K562 treated with DMSO at 1 percent for 48 hours (cell line): ENCODE measurements around the gene RPL18. TPM values are rescaled to one million over a fixed set of nuclear protein-coding genes. Genes with fewer than 3 reads are reported as not detected.

Source experiments
- total RNA-seq: library from RNA; unstranded; fragments of 300-600 nt; gene quantifications from 2 replicates; pipeline ENCODE4 v1.2.3, GENCODE V29; 2022; ENCODE audit warnings: low replicate concordance; ENCODE audit errors: extremely low read depth

Gene RPL18
- total RNA-seq, result 1,825 and 4,740 TPM in 2 replicates

DNA sequence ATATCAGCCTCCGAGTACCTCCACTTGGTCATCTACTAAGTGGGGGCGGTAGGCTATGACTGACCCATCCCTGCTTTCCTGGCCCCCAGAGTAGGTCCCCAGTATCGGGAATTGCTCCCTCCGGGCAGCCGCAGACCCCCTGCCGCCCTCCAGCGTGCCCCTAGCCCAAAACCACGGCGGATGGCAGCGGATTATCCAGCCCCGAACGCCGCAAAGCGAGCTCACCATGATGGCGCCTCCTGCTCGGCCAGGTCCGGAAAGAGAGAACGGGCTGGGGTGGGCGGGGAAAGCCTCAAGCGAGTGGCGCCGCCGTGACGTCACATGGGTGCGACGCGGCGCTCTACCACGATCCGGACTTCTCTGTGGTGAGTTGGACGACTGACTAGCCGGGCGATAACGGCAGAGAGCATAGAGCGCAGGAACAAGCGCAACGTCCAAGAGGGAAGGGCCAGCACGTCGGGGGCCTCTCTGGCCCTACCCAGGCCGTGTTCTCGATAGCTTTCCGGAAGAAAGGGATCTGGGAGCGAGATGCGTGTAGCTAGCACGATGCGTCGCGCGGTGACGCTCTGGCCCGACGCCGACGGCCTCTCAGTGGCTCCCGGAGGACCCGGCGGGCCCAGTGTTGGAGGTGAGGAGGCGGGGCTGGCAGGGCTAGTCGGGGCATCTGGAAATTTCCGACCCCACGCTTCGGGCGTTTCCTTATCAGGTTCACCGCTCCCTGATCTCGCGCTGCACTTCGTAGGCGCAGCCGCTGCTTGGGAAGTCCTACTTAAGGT, at the start of gene RPL18, which contains the start of gene SPHK2:
Gene RPL18 (minus strand): TSS at position 263 of the 776 bp plus-strand sequence. CDS start 35 bp downstream, at position 228.
Gene SPHK2 (plus strand): TSS at position 591 of the 776 bp plus-strand sequence. CDS start 1,009 bp downstream, outside the sequence.

DNA sequence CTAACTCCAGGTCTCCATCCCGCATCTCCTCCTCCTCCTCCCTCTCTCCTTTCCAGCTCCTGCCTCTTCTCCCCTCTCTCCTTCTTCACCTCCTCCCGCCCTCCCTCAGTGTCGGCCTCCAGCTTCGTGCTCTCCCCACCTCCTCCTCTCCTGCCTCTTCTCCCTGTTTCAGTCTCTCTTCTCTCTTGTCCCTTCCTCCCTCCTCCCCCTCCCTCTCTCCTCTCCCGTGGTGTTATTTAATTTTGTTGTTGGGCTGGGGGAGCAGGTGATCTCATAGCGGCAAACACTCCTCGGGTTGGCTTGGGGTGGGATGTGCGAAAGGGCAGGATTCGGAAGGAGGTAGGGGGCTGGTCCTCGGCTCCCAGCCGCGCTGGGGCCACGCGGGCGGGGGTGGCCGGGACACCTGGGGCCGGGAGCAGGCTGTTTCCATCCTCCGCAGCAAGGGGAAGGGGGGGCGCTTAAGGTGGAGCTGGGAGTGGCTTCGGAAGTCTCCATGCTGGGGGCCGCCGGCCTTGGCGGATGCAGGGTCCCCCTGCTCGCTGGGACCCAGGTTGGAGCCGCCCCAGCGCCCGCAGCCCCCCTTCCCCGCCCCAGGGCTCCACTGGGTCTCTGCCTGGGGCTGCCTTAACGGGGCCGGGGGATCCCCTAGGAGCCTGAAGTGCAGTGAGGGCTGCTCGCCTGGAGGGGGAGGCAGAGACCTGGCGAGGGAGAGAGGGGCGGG, 27.2 kb upstream of the RPL18 start, which contains the start of gene CA11:
Gene CA11 (minus strand): TSS at position 187 of the 721 bp plus-strand sequence. CDS start 555 bp downstream, outside the sequence.

DNA sequence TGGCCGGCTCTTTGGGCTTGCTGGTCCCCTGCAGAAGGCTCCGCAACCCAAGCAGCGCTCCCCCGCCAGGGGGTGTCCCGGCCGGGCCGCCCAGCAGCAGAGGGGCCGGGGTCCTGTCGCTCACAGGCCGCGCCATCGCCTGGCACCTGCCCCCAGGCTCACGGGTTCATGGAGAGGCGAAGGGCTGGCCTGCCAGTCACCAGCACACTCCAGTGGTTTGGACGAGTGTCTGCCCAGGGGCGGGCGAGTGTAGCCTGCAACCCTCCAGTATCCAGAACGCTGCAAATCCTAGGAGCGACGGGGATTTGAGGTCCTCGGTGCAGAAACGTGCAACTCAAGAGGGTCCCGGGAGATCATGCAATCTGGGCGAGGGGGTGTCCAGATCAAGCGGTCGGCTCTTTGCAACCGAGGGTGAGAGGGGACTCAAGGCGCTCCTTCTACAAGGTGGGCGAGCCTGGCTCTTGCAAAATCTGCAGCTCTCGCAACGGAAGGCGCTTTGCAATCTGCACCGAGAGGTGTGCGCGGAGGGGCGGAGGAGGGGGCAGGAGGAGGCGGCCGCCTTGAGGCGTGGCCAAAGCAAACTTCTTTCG, 18.0 kb upstream of the RPL18 start, which contains the start of gene DBP:
Gene DBP (minus strand): TSS at position 521 of the 590 bp plus-strand sequence. CDS start 385 bp downstream, at position 136.

DNA sequence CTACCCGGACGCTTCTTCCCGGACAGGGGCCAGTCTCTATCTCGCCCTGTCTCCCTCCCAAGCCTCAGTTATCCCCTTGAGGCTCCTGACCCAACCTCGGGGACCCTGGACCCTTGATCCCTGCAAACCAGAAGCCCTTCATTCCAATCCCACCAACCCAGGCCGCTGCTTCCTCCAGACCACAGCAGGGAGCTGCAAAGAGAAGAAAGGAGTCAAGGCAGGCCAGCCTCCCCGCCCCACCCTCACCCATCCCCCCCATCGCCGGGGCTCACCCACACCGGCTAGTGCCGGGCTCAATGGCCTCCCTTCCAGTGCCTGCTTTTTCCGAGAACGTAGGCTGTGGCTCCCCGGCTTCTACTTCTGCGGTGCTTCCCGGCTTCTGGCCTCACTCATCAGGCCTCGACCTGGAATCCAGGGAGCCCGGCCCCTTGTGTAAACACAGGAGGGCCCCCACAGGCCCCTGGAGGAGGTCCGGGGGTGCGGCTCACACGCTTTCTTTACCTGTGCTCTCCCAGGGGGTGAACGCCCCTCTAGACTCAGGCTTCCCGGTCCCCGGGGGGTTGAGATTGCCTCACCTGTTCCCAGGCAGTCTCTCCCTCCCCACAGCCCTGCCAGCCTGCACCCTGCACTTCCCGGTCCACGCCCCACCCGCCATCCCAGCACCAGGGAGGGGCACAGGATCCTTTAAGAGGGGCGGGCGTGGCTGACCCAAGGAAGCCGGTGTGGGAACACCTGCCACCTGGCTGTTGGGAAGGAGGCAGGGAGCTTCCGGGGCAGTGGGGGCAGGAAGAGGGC, 4.3 kb downstream of the RPL18 start, which contains the start of gene FAM83E:
Gene FAM83E (minus strand): TSS at position 641 of the 795 bp plus-strand sequence. CDS start 1,704 bp downstream, outside the sequence.

DNA sequence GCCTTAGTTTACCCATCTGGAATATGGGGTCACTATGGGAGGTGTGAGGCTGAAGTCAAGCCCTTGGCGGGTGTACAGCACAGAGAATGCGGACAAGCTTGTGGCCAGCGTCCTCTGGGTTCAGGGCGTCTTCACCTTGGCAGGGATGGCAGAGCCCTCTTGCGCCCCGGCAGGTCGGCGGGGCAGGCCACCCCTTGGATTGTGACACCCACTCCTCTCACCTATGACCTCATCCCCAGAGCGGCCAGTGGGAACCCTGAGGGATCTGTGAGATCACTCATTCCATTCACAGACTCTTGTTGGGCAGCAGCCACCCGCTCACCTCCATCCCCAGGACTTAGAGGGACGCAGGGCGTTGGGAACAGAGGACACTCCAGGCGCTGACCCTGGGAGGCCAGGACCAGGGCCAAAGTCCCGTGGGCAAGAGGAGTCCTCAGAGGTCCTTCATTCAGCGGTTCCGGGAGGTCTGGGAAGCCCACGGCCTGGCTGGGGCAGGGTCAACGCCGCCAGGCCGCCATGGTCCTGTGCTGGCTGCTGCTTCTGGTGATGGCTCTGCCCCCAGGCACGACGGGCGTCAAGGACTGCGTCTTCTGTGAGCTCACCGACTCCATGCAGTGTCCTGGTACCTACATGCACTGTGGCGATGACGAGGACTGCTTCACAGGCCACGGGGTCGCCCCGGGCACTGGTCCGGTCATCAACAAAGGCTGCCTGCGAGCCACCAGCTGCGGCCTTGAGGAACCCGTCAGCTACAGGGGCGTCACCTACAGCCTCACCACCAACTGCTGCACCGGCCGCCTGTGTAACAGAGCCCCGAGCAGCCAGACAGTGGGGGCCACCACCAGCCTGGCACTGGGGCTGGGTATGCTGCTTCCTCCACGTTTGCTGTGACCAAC, 12.3 kb downstream of the RPL18 start, which contains the start of gene SPACA4:
Gene SPACA4 (plus strand): TSS at position 280 of the 896 bp plus-strand sequence. CDS start 237 bp downstream, at position 517.

Other genes starting within 250 kb of the RPL18 start
- gene KDELR1, start 227.6 kb downstream of the RPL18 start, total RNA-seq, result not detected in 2 replicates
- gene GRIN2D, start 225.5 kb downstream of the RPL18 start, total RNA-seq, result not detected in 2 replicates
- not detected in 2 replicates for gene GRWD1, start 173.2 kb downstream of the RPL18 start, total RNA-seq
- not detected in 2 replicates for gene KCNJ14, start 163.6 kb downstream of the RPL18 start, total RNA-seq
- 369 TPM in 1 of 2 replicates, not detected in the other for gene CYTH2, start 149.8 kb downstream of the RPL18 start, total RNA-seq
- not detected in 2 replicates for gene LMTK3, start 107.3 kb downstream of the RPL18 start, total RNA-seq
- not detected in 2 replicates for gene SULT2B1, start 67.0 kb downstream of the RPL18 start, total RNA-seq
- not detected in 2 replicates for gene SPACA4, start 12.4 kb downstream of the RPL18 start, total RNA-seq
- gene FAM83E, start 4.1 kb downstream of the RPL18 start, total RNA-seq, result not detected in 2 replicates
- gene SPHK2, start 328 bp upstream of the RPL18 start, total RNA-seq, result not detected in 2 replicates
- not detected in 2 replicates for gene DBP, start 18.2 kb upstream of the RPL18 start, total RNA-seq
- gene CA11, start 27.0 kb upstream of the RPL18 start, total RNA-seq, result not detected in 2 replicates
- gene NTN5, start 53.8 kb upstream of the RPL18 start, total RNA-seq, result not detected in 2 replicates
- gene FUT2, start 76.8 kb upstream of the RPL18 start, total RNA-seq, result not detected in 2 replicates
- not detected in 2 replicates for gene MAMSTR, start 100.5 kb upstream of the RPL18 start, total RNA-seq
- not detected in 2 replicates for gene RASIP1, start 121.4 kb upstream of the RPL18 start, total RNA-seq
- not detected in 2 replicates for gene IZUMO1, start 127.7 kb upstream of the RPL18 start, total RNA-seq
- not detected in 2 replicates for gene FUT1, start 133.5 kb upstream of the RPL18 start, total RNA-seq
- not detected in 2 replicates for gene FGF21, start 136.3 kb upstream of the RPL18 start, total RNA-seq
- not detected in 2 replicates for gene BCAT2, start 191.9 kb upstream of the RPL18 start, total RNA-seq
- gene HSD17B14, start 217.3 kb upstream of the RPL18 start, total RNA-seq, result not detected in 2 replicates
- gene PLEKHA4, start 249.4 kb upstream of the RPL18 start, total RNA-seq, result not detected in 2 replicates